Measurements from ENCODE around the gene RIPK3.

GRCh38 chr14:24340606-24341005 lies 815 bp upstream of the RIPK3 start:
- TF ChIP-seq CTCF (IDR thresholded peaks at IDR 0.05): no peak
- no peak for TF ChIP-seq POLR2A (IDR thresholded peaks at IDR 0.05)
